Glomerular visceral epithelial cell (primary cell): Measurements from ENCODE around the gene EHBP1L1.

ENCODE experiments used
- DNase-seq: peaks from one replicate; pipeline ENCODE4 v3.0.0-alpha.2; 2016; ENCODE audit errors: extremely low spot score

Gene EHBP1L1

DNA sequence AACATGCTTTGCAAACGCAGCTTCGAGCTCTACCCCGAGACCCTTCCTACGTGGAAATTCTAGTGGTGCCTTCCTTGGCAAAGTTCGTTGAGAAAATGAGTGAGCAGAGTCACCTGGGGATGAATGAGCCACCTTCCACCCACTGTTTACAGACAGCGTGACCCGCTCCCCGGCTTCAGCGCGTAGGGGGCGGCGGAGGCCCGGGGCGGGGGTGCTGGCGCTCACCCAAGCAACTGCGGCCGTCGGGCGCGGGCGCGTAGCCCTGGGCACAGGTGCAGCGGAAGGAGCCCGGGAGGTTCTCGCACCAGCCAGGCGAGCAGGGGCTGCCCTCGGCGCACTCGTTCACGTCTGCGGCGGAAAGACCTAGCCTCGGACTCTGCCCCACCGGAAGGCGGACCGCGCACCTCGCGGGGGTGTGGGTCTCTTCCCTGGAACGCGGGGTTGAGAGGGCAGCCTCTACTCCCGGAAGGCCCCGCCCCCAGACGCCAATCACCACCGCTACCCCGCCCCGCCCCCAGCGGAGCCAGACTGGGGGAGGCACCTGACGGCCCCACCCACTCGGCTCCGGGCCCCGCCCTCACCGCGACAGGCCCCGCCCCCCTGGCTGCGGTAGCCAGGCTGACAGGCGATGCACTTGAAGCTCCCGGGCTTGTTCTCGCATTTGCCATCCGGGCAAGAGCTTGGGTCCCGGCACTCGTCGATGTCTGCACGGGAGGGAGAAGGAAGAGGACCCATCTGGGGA is 29.5 kb upstream of the EHBP1L1 start:
- no peak for DNase-seq

DNA sequence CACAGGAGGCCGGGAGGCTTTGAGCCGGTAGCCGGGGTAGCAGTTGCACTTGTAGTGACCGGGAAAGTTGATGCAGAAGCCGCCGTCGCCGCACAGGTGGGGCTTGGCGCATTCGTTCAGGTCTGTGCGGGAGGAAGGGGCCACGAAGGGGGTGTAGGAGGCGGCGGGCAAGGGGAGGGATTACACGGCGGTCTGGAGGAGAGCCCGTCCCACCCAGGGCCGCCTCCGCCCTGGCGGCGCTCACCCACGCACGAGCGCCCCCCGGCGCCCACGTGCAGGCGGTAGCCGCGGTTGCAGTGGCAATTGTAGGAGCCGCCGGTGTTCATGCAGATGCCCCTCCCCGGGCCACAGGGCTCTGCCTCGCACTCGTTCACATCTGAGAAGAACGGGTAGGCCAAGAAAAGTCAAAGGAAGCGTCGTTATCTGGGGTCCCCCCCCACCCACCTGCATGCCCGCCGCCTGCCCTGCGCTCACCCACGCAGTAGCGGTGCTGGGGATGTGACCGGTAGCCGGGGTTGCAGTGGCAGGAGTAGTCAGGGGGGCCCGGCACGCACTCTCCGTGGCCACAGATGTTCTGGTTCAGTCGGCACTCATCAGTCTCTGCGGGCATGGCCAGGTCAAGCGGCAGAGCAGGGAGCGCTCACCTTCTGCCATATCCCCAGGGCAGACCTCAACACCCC is 28.3 kb upstream of the EHBP1L1 start:
- DNase-seq = no peak

DNA sequence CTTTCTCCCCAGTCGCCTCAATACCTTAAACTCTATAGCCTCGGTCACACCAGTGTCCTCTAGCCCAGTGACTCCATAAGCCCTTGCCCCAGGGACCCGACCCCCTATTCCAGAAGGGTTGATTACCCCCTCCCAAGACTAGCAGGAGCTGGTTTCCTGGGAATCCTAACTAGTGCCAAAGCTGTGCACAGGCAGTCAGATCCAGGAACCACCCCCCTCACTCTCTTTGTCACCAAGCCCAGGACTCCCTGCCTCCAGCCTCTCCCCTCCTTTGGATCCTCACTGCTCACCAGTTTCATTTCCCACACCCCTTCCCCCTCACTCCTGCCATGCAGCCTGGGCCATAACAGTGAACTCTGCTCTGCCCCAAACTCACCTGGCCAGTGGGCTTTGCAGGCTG is 27.5 kb upstream of the EHBP1L1 start:
- no peak for DNase-seq

DNA sequence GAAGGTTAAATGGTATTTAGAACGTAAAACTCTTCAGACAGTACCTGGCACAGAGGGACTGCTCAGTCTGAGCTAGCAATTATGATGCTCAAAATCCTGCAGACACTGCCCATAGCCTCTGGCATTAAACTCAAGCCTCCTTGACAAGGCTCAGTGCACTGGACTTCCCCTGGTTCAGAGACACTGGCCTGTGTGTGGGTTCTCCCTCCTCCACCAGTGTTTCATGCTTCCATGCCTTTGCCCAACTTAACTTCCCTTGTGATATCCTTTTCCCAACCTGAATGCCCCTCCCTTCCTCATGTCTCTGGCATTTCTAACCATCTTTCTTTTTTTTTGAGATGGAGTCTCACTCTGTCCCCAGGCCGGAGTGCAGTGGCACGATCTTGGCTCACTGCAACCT is 26.8 kb upstream of the EHBP1L1 start:
- peak; percentile 58 for DNase-seq

DNA sequence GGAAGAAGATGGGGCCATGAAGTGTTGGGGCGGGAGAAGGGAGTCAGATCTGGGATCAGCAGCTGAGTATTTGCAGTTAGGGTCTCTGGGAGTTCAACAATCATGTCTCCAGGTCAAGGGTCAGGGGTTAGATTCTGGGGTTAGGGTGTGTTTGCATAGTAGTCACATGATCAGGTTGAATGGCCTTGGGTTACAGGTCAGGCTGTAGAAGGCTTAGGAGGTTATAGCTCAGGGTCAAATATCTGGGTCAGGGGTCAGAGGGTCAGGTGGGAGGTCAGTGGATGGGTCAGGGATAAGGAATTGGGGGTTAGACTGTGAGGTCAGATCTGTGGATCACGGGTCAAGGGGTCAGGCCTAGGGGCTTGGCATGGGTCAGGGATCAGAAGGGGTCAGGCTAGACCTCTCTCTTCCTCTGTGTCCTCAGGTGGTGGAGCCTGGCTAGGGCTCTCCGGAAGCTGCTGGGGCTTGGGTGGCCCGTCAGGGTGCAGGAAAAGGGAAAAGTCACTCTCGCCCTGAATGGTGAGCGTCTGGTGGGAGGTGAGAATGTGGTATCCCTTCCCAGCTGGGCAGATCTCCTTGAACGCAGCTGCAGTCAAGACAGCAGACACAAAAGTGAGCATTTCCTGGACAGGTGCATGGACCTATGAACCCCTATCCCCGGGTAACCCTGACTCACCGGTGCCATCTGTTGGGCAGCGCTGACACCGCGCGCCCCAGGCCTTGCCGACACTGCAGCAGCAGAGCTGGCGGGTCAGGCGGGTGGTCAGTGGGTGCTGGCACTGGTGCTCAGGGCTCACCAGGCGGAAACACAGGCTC is 24.1 kb upstream of the EHBP1L1 start:
- DNase-seq = peak; percentile 47

DNA sequence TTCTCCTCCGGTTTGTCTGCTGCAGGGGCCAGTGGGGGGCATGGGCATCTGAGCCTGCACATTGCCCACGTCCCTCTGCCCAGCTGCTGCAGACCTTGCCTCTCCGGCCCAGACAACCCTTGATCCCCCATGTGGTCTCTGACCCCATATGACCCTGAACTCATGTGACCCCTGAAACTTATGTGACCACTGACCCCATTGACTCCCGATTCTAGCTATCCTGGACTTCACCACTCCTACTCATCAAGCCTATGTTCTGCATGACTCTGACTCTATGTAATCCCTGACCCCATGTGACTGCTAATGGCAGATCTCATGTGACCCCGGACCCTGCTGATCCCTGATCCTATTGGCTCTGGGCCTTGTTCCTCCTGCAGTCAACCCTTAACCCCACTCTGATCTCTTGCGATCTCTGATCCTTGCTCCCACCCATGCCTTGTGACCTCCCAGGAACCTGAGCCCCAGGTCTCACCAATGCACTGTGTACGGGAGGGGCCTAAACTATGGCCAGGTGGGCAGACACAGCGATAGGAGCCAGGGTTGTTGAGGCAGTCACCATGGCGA is 23.4 kb upstream of the EHBP1L1 start:
- no peak for DNase-seq

DNA sequence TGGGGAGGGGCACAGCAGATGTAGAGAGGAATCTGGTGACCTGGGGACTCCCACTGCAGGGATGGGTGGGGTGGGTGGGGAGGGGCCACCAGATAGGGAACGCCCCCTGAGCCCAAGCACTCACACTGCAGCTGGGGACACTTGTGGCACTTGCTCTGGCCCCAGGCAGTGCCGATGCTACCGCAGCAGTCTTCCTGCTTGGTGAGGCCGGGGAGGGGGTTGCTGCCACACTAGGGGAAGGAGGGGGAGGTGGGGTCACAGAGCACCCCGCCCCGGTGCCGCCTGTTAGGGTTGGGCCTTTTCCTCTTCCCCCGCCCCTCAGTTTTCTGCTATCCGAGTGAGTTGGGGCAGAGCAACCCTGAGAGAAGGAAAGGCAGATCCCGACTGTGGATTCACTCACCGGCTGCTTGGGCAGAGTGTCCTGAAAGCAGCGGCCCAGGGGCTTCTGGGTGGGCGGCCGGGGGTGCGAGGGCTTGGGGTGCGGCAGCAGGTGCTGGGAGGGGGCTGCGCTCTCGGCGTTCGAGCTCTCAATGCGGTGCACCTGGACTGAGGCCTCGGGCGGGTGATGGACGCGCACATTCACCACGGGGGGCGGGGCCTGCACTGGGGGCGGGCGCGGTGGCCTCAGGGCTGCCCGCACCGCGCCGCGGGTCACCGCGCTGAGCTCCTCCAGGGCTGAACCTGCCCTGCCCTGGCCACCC is 22.4 kb upstream of the EHBP1L1 start:
- DNase-seq = no peak

DNA sequence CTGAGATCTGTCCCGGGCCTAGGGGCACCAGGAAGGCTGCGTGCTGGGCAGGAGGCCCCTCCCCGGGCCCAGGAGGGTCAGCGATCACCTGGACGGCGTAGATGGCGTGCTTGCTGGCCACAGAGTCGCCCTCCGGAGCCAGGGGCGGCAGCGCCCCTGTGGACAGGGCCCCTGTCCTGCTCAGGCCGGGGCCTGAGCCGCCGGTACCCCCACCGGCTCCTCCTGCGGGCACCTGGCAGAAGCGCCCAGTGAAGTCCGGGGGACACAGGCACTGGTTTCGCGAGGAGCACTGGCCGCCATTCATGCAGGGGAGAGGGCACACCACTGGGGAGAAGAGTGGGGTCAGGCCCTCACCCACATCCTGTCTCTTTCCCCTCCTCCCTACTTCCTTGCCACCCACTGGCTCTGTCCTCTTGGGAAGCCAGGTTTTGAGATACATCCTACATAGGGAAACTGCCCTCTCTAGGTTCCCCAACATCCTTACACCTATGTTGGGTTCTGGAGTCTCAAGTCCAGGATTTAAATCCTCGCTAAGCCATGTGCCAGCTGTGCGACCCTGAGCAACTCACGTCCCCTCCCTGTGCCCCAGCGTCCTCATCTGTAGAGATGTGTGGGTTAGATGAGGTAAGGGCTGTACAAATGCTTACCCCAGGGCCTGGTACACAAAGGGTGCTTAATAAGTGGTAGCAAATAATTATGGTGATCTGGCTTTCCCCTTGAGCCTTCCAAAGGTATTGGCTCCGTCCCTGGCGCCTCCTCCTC is 21.6 kb upstream of the EHBP1L1 start:
- DNase-seq = no peak

DNA sequence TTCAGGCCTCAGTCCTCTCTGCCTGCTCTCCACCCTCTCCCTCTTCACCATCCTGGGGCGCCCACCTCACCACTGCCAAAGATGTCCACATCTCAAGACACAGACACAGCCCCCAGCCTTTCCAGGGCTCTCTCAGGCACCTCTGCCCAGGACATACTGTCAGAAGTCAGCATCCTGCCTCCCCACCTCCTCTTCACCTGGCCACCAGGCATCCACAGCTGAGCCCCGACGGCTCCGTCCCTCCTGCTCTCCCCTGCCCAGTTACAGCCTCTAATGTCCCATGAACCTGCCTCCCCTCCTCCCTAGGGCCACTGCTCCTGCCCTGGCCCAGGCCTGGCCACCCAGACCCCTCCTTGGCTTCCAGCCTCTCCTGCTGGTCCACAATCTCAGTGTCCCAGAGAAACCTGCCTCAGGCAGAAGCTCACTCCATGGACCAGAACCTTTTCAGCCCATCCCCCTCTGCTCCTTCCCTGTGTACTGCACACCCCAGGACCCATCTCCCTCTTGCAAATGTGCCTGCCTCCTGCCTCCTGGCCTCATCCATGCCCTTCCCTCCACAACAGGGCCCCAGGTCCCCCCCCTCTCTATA is 20.9 kb upstream of the EHBP1L1 start:
- no peak for DNase-seq

DNA sequence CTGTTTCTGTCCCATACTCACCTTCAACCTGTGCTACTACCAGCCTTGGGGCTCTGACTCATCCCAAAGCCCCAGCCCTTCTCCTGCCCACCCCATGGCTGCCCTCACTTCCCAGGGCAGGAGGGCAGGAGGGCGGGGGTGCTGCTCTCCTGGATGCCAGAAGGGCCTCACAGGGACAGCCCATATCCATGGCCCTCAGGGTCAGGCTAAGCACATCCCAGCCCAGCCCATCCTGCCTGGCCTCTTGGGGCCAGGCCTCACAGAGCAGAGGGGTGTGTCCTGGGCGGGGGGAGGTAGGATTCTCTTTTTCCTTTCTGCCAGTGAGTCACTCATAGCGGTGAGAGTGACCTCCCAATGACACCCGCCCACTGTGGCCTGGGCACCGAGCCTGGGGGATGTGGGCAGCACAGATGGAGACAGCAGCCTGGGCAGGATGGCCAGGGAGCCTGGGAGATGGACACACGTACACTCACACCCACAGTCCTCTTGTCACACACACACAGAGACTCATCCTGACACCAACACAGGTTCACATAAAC is 20.1 kb upstream of the EHBP1L1 start:
- peak; percentile 95 for DNase-seq

DNA sequence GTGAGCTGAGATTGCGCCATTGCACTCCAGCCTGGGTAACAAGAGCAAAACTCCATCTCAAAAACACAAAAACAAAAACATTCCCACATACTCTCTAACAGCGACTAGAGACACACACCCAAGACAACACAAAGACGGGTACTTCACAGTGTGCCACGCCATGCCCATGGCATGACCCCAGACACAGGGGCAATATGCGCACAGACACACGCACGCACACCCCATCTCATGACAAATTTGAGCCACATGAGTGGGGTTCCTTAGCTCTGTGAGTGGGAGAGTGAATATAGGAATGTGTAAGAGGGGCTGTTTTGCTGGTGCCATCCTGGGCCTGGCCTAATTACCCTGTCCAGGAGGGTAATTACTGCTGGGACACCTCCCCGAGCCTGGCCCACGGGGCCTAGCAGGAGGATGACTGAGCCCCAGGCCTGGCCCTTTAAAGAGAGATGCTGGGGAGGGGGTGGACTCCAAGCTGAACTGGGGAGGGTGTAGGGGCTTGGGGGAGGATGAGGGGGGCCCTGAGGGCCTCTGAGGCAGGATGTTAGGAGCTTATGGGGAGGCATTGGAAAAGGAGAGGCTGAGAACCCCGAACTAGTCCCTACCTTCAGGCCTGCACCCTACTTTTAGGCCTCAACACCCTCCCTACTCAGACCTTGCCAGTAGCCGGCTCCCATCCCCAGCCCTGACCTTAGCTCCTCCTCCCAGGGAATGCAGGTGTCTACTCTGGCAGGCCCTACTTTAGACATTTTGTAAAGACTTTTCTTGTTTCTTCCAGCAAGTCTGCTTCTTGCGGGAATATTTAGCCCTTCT is 19.2 kb upstream of the EHBP1L1 start:
- DNase-seq = no peak

DNA sequence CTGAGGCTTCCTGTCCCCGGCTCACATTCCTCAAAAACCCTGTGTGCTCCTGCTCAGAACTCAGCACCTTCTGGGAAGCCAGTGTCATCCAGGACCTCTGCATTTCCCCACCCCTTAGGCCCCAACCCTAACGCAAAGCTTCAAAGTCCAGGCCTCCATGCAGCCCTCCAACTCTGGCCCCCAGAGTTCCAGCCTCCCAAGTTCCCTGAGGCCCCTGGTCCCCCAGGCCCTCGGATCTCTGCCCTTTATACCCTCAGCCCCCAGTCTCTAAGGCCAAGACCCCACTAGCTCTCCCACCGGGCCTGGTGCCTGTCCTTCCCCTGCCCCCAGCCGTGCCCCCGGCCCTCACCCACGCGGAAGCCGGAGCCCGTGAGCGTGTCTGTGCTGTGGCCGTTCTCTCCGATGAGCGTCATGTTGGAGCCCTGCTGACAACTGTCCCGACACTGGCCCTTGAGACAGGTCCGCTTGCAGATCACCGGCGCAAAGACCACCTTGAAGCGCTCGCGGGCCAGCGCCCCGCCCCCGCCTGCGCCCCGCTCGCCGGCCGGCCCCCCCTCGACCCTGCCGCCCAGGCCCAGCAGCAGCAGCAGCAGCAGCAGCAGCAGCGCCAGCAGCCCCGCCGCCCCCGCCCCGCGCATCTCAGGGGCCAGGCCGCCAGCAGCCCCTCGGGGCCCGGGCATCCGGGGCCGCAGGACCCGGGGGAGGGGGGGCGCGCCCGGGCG is 18.4 kb upstream of the EHBP1L1 start:
- no peak for DNase-seq

DNA sequence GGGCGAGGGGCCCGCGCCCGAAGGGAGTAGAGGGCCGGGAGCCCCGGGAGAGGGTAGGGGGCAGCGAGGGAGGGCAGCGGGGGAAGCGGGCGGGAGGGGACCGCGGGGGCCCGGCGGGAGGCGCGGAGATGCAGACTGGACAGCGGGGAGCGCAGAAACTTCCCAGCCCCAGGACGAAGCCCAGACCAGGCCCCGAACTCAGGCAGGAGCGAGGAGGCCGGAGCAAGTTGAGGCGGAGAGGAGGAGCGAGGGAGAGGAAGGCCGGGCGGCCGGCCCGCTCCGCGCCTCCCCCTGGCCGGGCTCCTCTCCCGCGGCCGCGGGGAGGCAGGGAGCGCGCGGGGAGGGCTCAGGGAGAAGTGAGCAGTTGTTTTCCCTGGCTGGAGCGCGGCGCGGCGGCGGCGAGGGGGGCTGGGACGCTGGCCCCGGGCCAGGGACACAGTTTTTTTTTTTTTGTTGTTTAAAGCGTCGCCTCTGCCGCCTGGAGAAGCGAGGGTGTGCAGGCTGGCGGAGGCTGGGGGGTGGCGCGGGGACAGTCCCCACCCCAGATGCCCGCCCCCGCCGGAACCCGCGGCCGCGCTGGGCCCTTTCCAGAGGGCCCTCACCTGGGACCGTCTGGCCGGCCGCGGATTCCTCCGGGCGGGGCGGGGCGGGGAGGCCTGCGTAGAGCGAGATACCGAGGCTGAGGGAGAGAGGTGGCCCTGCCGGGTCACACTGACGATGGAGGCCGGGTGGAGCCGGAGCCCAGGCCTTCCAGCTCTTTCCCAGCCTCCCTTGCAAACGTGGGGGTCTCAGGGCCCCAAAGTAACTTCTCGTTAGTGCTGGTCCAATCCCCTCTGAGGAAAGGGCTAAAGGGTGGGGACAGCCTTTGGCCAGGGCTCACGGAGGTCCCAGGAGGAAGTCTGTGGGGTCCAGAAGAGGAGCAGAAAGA is 17.6 kb upstream of the EHBP1L1 start, which contains the start of gene LTBP3:
TSS of gene LTBP3 (minus strand) at position 358 of the 928 bp plus-strand sequence. CDS start 400 bp downstream, outside the sequence.
- peak; percentile 83 for DNase-seq

DNA sequence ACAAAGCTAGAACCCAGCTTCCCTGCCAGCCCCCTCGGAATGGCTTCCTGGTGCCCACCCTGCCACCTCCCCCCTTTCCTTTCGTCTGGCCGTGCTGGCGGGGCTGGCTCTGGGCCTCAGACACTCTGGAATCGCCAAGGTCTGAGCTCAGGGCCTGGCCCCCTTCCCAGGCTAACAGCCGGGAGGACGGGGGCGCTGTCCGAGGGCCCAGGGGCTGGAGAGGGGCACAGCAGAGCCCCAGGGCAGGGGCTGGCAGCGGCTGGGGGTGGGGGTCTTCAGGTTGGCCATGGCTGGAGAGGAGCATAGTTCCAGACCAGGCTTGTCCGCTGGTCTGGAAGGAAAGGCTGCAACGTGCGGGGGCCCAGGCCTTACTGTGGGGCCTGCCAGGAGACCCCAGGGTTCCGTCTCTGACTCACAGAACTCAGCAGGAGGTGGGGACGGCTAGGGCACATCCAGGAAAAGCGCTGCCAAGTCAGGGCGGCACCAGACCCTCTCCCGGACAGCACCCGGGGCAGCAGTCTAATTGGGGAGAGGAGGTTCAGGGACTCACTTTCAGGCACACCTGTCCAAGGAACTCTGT is 16.8 kb upstream of the EHBP1L1 start:
- peak; percentile 42 for DNase-seq

DNA sequence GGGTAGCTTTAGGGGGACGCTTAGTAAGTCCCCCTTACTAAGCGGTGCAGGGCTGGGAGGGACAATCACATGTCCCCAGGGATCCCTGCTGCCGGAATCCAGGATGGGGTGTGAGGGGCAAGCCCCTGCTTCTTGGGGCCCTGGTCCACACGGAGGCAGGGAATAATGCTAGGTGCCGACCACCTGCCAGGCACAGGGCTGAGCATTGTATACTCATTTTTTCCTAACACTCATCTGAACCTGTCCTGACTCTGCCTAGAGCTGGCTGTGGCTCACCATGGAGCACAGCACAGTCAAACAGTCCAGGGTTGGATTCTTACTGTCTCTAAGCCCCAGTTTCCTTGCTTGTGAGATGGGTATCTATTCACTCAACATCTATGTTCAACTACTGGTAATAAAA is 16.3 kb upstream of the EHBP1L1 start:
- no peak for DNase-seq

DNA sequence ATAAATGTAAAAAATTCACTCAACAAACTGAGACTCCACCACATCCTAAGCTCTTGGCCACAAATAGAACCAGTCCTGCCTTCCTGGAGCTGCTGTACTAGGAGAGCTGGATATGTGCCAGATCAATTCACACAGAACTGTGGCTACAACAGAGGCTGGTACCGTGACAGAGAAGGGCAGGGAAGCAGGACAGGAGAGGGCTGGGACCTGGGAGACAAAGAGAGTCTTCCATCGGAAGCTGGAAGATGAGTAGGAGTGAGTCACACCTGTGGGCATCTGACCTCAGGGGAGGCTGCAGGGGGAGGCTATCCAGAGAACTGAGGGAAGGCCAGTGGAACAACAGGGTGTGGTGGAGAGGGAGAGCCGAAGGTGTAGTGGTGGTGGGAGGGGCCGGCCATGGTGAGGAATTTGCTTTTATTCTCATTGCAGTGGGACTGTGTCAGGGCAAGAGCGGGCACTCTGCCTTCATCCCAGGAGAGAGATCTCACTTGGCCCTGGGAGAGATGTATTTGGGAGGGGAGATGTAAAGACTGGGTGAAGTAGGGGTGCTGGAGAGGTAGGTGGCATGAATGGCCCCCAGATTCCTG is 15.8 kb upstream of the EHBP1L1 start:
- DNase-seq = peak; percentile 93
